Erythroblast (primary cell): ENCODE measurements around the gene DNAJA2.
"Not testable (repeated sequence)": the region's sequence is repeated elsewhere in the genome, so short reads cannot be mapped to it uniquely, and the experiment has no call there.

ENCODE experiments used
- DNase-seq, 2 experiments: peaks; one replicate each; lab custom pipeline; 2025; lab: John Stamatoyannopoulos, UW
- GATA1 ChIP-seq: IDR thresholded peaks from 2 replicates; pipeline ENCODE4 v1.6.1; 2011; ENCODE audit warnings: low read depth, mild to moderate bottlenecking, control low read depth, low read length, moderate library complexity
- POLR2A ChIP-seq: IDR thresholded peaks from 2 replicates; pipeline ENCODE4 v1.6.1; 2011; ENCODE audit warnings: mild to moderate bottlenecking, low read length

The DNAJA2 gene

DNA sequence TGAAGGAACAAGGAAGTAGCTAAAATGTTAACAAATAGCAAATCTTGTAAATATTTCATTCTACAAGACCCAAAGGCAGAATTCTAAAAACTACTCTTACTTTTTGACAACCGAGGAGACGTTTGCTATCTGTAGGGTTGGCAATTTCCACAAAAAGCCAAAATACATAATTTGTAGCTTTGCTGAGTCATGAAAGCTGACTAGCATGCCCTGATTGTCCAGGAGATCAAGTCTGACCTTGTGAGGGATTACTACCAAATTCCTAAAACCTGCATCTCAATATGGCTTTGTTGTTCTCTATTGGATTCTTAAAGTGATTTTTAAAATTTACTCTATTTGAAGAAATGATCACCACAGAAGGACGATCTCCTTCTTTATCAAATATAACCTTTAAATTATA is 10.8 kb downstream of the DNAJA2 start:
- DNase-seq = no peak
- TF ChIP-seq POLR2A (no peak), GATA1 (no peak)

DNA sequence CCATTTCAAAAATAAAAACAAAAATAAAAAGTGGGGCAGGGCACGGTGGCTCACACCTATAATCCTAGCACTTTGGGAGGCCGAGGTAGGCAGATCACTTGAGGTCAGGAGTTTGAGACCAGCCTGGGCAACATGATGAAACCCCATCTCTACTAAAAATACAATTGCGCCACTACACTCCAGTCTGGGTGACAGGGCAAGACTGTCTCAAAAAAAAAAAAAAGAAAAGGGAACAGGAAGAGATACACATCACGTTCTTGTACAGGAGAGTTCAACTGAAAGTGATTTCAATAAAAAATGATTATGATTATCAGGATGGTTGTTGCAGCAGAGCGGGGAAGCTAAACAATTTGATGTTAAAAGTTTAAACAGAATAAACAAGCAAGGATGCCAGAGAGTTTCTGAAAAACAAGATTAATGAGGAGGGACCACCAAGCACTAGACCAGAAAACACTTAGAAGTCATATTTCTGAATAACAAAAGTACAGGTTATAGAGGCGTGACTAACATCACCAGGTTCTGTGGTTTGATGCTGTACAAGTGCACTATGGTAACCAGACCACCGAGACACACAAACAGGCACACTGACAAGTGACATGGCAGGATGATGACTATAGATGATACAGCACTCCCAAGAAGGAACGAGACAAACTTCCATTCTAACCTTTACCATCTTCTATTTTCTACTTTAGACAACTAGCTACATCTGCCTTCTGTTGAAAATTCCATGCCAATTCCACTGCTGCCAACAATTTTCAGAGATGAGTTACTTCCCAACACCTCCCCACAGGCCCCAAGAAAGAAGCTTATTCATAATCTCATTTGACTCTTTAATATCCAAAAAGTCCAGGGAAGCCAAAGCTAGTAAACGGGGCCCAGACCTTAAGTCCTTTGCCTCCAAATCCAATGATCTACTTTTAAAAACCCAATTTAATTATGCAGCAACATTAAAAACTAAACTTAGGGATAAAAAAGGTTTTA is 11.8 kb downstream of the DNAJA2 start:
- TF ChIP-seq POLR2A (no peak), GATA1 (no peak)
- DNase-seq = peak in 1 of 2 experiments; percentile 6

DNA sequence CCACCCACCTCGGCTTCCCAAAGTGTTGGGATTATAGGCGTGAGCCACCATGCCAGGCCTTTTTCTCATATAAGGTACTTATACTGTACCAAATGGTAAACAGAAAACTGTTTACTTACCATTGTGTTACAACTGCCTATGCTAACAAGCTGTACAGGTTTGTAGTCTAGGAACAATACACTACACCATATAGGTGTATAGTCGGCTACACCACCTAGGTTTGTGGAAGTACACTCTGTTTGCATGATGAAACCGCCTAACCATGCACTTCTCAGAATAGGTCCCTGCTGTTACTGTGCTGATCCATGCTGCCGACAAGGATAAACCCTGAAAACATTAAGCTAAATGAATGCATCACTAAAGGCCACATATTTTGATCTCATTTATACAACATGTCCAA is 18.9 kb downstream of the DNAJA2 start:
- TF ChIP-seq POLR2A = no peak
- TF ChIP-seq GATA1 = no peak
- no peak for DNase-seq

DNA sequence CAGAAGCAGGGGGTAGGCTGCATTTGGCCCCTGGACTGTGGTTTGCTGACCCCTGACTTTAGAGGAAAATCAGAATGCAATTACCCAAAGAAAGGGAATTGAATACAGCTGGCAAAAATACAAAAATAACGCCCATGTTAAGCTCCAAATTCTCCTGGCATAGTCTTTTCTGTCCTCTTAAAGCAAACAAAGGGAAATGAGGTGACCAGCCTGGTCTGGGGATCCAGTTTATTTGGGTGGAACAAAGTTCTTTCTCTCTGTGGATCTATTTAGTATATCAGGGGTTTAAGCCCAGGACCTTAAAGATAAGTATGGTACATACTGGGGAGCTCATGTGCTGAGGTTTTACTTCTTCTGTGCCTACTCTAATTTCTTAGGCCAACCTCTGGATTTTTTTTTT is 23.5 kb downstream of the DNAJA2 start:
- DNase-seq = no peak
- no peak for TF ChIP-seq POLR2A
- TF ChIP-seq GATA1 = no peak

DNA sequence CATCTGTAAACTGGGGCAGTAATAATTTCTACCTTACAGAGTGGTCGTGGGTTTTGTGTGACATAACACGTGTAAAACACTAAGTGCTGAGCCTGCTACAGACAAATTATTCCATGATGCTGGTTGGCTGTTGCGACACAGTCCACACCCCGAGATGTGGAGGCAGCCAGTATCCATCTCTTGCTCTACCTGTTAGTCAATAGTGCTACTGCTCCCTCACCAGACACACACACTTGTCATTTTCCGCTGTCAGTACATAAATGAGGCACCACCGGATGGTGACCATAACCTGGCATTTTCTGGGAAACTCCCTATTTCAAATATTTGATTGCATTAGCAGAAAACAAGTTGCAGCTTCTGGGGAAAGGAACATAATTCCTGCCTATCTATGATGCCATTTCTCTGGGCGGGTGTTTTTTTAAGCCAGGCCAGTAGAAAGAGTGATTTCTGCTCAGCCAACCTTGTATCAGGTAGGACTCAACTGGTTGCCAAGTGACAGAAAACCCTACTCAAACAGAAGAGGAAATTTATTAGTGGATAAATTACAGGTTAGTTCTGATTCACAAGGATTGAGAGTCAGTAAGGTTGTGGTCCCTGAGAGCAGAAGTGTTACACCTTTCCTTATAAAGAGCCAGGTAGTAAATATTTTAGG is 24.1 kb downstream of the DNAJA2 start:
- no peak for DNase-seq
- TF ChIP-seq POLR2A = no peak
- TF ChIP-seq GATA1 = no peak

DNA sequence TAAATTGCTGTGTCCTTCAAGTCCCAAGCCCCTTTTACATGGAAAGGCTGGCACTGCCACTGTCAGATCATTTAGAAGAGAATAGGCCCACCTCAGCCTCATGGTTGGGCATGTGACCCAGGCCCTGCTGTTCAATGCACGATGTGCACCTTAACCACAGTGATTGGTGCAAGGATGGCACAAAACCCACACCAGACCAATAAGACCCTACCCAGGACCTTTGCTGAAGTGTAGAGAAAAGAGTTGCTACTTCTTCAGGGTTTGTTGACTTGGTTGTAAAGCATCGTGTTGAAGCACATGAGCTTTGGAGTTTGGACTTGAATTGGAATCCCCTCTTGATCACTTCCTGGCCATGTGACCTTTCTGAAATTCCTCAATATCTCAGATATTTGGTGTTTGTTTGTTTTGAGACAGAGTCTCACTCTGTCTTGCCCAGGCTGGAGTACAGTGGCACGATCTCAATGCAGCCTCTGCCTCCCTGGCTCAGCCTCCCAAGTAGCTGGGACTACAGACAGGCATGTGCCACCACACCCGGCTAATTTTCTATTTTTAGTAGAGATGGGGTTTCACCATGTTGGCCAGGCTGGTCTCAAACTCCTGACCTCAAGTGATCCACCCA is 24.8 kb downstream of the DNAJA2 start:
- DNase-seq = no peak
- TF ChIP-seq GATA1 = no peak
- TF ChIP-seq POLR2A = no peak

DNA sequence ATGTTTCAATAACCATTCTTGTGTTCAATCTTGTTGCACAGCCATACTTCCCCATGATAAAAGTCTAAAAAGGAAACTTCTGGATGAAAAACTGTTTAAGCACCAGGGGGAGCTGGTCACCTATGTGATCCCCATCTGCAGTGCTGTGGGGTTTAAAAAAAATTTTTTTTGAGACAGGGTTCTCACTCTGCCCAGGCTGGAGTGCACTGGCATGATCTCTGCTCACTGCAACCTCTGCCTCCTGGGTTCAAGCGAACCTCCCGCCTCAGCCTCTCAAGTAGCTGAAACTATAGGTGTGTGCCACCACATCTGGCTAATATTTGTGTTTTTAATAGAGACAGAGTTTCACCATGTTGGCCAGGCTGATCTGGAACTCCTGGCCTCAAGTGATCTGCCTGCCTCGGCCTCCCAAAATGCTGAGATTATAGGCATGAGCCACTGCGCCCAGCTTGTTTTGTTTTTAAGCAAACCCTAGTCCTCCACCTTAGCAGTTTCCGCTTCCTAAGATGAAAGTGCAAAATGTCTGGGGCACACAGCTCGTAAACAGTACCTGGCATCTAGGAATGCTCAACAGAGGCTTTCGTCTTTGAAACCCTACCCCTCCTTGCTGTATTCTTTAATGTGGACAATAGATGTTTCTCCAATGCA is 25.4 kb downstream of the DNAJA2 start:
- peak; percentile 41 to 56 for DNase-seq
- TF ChIP-seq GATA1 (no peak), POLR2A (no peak)

DNA sequence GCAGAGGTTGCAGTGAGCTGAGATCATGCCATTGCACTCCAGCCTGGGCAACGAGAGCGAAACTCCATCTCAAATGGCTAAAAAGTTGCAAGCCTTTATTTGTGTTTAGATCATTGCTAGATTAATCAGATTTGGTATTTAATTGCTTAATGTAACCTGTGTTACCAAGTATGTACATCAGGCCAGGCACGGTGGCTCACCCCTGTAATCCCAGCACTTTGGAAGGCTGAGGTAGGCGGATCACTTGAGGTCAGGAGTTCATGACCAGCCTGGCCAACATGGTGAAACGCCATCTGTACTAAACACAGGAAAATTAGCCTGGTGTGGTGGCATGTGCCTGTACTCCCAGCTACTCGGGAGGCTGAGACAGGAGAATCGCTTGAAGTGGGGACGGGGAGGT is 28.8 kb downstream of the DNAJA2 start:
- not testable (repeated sequence) for DNase-seq

DNA sequence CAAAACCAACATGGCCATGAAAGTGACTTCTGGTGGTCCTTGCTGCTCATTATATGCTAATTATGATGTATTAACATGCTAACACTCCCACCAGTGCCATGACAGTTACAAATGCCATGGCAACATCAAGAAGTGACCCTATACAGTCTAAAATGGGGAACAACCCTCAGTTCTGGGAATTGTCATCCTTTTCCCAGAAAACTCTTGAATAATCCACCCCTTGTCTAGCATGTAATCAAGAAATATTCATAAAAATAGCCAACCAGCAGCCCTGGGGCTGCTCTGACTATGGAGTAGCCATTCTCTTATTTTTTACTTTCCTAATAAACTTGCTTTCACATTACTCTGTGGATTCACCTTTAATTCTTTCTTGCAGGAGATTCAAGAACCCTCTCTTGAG is 35.9 kb downstream of the DNAJA2 start:
- no peak for DNase-seq
- TF ChIP-seq POLR2A (no peak), GATA1 (no peak)

DNA sequence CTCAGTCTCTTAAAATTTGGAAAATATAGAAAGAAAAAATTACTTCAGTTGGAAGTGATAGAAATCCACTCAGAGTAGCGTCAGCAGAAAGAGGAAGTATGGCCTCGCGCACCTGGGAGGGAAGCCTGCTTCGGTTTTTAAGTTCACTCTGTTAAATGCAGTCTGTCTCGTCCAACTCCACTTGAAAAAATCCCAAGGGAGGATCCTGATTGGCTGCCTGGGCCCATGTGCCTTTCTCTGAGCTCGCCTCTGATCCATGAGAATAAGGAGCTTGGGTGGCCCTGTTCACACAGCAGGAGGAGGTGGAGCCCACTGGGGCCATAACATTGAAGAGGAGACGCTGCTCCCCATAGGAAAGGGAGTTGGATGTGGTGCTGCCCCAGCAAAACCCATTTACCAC is 40.7 kb downstream of the DNAJA2 start:
- TF ChIP-seq GATA1 = no peak
- TF ChIP-seq POLR2A = no peak
- no peak for DNase-seq

DNA sequence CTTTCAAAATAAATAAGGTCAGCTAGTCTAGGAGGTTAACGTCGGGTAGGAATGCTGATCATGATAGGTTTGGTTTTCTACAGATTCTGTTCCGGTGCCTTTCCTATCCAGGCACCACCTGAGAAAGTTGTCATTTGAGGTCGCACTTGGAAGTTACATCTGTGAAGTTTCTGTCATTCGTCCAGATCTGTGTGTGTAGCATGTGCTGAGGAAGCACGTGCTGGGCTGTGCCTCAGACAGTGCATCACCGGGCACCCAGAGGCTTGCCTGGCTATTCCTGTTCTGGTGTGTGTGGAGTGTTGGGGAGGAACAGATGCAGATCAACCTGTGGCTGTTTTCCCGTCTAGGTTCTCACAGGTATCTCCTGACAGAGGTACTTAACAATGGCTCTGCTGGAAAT is 42.6 kb downstream of the DNAJA2 start:
- TF ChIP-seq GATA1 (no peak), POLR2A (no peak)
- DNase-seq = no peak

DNA sequence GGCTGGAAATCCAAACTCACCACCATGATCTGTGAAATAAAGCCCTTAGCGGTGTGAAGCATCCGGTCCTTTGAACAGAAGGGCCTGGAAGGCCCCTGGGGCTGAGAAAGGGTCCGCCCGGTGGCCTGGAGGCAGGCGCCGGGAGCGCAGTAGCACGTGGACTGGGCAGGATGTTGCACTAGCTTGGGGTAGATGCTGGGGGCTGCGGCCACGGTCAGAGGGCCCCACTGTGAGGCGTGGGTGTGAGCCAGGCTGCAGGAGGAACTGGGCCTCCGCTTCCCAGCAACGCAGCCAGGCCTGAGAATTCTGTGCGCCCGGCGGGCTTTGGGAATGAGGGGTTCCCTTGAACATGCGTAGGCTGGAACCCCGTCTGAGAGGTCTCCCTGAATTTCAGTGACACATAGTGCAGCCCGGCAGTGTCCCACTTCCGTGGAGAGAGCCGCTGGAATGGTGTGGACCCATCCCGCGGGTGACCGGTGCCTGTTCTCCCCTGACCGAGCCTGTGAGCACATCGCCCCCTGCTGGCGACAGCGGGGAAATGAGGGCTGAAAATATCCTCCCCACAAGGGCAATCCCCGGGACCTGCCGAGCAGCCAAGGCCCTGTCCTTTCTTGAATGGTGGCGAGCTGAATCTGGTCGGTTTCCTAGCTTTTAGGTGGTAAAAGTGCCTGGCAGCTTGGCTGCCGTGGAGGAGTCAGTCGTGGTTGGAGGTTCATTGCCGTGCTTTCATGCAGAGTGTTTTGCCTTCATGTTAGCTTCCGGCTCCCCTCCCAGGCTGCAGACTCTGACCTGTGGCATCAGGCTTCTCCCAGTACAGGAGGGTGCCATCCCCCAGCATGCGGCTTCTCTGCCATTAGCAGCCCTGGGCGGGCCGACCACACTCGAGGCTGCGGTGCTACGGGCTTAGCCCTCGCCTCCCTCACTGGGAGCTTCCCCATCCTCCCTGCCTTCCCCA is 43.8 kb downstream of the DNAJA2 start:
- no peak for TF ChIP-seq POLR2A
- no peak for TF ChIP-seq GATA1
- peak; percentile 63 to 78 for DNase-seq
